Gastrocnemius medialis (tissue), 4 donors: ENCODE data around the gene ZNF541.

Experiments used
- POLR2A ChIP-seq, 2 donors: fragments of 450-650 bp; IDR thresholded peaks; one replicate each; pipeline ENCODE4 v1.6.1; 2017; ENCODE audit warnings: antibody characterized with exemption in 2 of 2, mild to moderate bottlenecking in 2 of 2, moderate library complexity in 2 of 2
- TF ChIP-seq, protein P1 (sequence below), 5 experiments: fragments of 450-650 bp in 3 of 5; fragments of 200-600 bp in 2 of 5; sonication (generic) in 2 of 5; IDR thresholded peaks in 4 of 5; conservative IDR thresholded peaks in 1 of 5; 1 replicate in 4 of 5; 2 replicates in 1 of 5; pipeline ENCODE4 v1.5.1; 2016 to 2019; ENCODE audit warnings: antibody characterized with exemption in 5 of 5, mild to moderate bottlenecking in 3 of 5, moderate library complexity in 3 of 5

DNA sequence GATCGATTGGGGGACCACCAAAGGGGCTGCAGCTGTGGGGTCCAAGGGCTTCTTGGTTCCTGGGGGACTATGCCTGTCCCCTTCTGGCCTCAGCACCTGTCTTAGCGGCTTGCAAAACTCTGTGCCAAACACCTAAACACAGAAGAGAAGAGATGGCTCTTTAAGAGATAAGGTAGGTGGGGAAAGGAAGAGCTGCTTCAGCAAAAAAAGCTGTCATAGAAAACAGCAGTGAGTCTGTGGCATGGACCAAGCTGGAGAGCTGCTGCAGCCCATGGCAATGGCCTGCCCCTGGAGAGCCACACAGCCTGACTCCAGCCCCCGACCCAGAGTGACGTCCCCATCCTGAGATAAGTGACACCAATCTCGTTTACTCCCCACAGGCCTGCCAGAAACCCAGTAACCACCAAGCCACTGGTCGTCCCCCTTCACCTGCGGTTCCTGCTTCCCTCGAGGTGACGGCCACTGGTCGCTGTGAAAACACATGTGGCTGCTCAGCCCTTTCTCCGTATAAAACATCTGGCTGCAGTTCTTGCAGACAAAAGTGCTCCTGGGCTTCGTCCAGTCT, 33.1 kb downstream of the ZNF541 start:
- TF ChIP-seq, protein P1, sequence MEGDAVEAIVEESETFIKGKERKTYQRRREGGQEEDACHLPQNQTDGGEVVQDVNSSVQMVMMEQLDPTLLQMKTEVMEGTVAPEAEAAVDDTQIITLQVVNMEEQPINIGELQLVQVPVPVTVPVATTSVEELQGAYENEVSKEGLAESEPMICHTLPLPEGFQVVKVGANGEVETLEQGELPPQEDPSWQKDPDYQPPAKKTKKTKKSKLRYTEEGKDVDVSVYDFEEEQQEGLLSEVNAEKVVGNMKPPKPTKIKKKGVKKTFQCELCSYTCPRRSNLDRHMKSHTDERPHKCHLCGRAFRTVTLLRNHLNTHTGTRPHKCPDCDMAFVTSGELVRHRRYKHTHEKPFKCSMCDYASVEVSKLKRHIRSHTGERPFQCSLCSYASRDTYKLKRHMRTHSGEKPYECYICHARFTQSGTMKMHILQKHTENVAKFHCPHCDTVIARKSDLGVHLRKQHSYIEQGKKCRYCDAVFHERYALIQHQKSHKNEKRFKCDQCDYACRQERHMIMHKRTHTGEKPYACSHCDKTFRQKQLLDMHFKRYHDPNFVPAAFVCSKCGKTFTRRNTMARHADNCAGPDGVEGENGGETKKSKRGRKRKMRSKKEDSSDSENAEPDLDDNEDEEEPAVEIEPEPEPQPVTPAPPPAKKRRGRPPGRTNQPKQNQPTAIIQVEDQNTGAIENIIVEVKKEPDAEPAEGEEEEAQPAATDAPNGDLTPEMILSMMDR (IDR thresholded peaks at IDR 0.05 in 4 of 5, conservative IDR thresholded peaks at IDR 0.05 in 1 of 5), result no peak
- TF ChIP-seq POLR2A (IDR thresholded peaks at IDR 0.05), result no peak
